Cardiac muscle cell (in vitro differentiated cells and primary cell): ENCODE results near the gene SFSWAP. TPM values are rescaled to one million over a fixed set of nuclear protein-coding genes. Genes with fewer than 3 reads are reported as not detected.

Experiments used
- DNase-seq, 2 donors: peaks; one replicate each; pipeline versions ENCODE4 v3.0.0 to v3.0.0-alpha.2; 2010 to 2017; ENCODE audit warnings: low read depth in 1 of 2, low spot score in 1 of 2
- H3K27ac ChIP-seq: fragments of 200-600 bp; sonication (generic); 2 replicates; pipeline ENCODE4 v1.5.1; 2016
- H3K27me3 ChIP-seq: fragments of 200-600 bp; sonication (generic); 2 replicates; pipeline ENCODE4 v1.6.0; 2016; ENCODE audit warnings: control low read depth
- H3K36me3 ChIP-seq: fragments of 200-600 bp; sonication (generic); 2 replicates; pipeline ENCODE4 v1.5.1; 2016; ENCODE audit warnings: control low read depth
- H3K4me1 ChIP-seq: fragments of 200-600 bp; sonication (generic); 2 replicates; pipeline ENCODE4 v1.8.1; 2017; ENCODE audit warnings: low read depth, mild to moderate bottlenecking, mixed run types
- H3K4me3 ChIP-seq: fragments of 200-600 bp; sonication (generic); 2 replicates; pipeline ENCODE4 v1.5.1; 2016; ENCODE audit warnings: mild to moderate bottlenecking
- H3K9me3 ChIP-seq: fragments of 200-600 bp; sonication (generic); 2 replicates; pipeline ENCODE4 v1.5.1; 2017; ENCODE audit warnings: low read depth, mild to moderate bottlenecking, control low read depth
- CTCF ChIP-seq: IDR thresholded peaks from 2 replicates; pipeline ENCODE4 v1.5.1; 2012; ENCODE audit warnings: low read depth, mild to moderate bottlenecking, low read length
- polyA plus RNA-seq: library from polyadenylated mRNA; unstranded; fragments of >200 nt; fragmentation: Nextera tagmentation; extraction: Ambion mirVana; gene quantifications from 2 replicates; pipeline ENCODE4 v1.2.1, GENCODE V29; 2016
- total RNA-seq: library from RNA; depleted of rRNA; stranded (reverse); fragments of >200 nt; gene quantifications from 2 replicates; pipeline ENCODE4 v1.2.3, GENCODE V29; 2016

The SFSWAP gene
- total and polyA plus RNA-seq, 2 experiments from 2014 or later: 24.1 to 44.8 TPM

- Histone ChIP-seq H3K9me3 (no peaks in the 10 kb centered on the region), H3K36me3 (no peaks in the 10 kb centered on the region), H3K4me1 (no peaks in the 10 kb centered on the region), H3K27ac (no peak overlapping the region), H3K27me3 (no peaks in the 10 kb centered on the region), H3K4me3 (no peak overlapping the region)
- no peak for TF ChIP-seq CTCF
- no peak for DNase-seq
Measured at GRCh38 chr12:131844140-131844539, 133.2 kb downstream of the SFSWAP start.

- Histone ChIP-seq H3K4me1 (no peaks in the 10 kb centered on the region), H3K27ac (no peak overlapping the region), H3K36me3 (no peaks in the 10 kb centered on the region), H3K27me3 (no peaks in the 10 kb centered on the region), H3K9me3 (no peaks in the 10 kb centered on the region), H3K4me3 (no peak overlapping the region)
- no peak for DNase-seq
- TF ChIP-seq CTCF: no peak
Measured at GRCh38 chr12:131844656-131845055, 133.8 kb downstream of the SFSWAP start.

GRCh38 chr12:131845121-131845520 lies 134.2 kb downstream of the SFSWAP start:
- H3K36me3 ChIP-seq: no peaks in the 10 kb centered on the region
- TF ChIP-seq CTCF: no peak
- DNase-seq: no peak
- H3K27ac ChIP-seq: no peak overlapping the region
- no peaks in the 10 kb centered on the region for H3K4me1 ChIP-seq
- H3K27me3 ChIP-seq: no peaks in the 10 kb centered on the region
- no peak overlapping the region for H3K4me3 ChIP-seq
- no peaks in the 10 kb centered on the region for H3K9me3 ChIP-seq

GRCh38 chr12:131847456-131847855 lies 136.6 kb downstream of the SFSWAP start:
- no peak overlapping the region for H3K4me3 ChIP-seq
- H3K36me3 ChIP-seq: no peaks in the 10 kb centered on the region
- DNase-seq: no peak
- no peaks in the 10 kb centered on the region for H3K9me3 ChIP-seq
- no peaks in the 10 kb centered on the region for H3K27me3 ChIP-seq
- TF ChIP-seq CTCF: no peak
- no peak overlapping the region for H3K27ac ChIP-seq
- no peaks in the 10 kb centered on the region for H3K4me1 ChIP-seq

- Histone ChIP-seq H3K4me3 (no peak overlapping the region), H3K9me3 (no peaks in the 10 kb centered on the region), H3K27ac (no peak overlapping the region), H3K36me3 (no peaks in the 10 kb centered on the region), H3K4me1 (no peaks in the 10 kb centered on the region), H3K27me3 (no peaks in the 10 kb centered on the region)
- no peak for DNase-seq
- no peak for TF ChIP-seq CTCF
Measured at GRCh38 chr12:131848753-131849152, 137.9 kb downstream of the SFSWAP start.

Other genes starting within 250 kb of the SFSWAP start
- gene MMP17, start 117.3 kb downstream of the SFSWAP start, total RNA-seq: not detected in 2 replicates
- gene MMP17, start 117.3 kb downstream of the SFSWAP start, polyA plus RNA-seq: 0.71 TPM in 1 of 2 replicates, not detected in the other
- 17.8 and 27.6 TPM in 2 replicates for gene ULK1, start 183.5 kb downstream of the SFSWAP start, total RNA-seq
- gene ULK1, start 183.5 kb downstream of the SFSWAP start, polyA plus RNA-seq: 14.2 and 16.2 TPM in 2 replicates
- gene PUS1, start 218.2 kb downstream of the SFSWAP start, total RNA-seq: 7.2 and 7.4 TPM in 2 replicates
- gene PUS1, start 218.2 kb downstream of the SFSWAP start, polyA plus RNA-seq: 7.6 and 10.4 TPM in 2 replicates
- 13.2 and 28.4 TPM in 2 replicates for gene EP400, start 238.9 kb downstream of the SFSWAP start, total RNA-seq
- 14.6 and 15.8 TPM in 2 replicates for gene EP400, start 238.9 kb downstream of the SFSWAP start, polyA plus RNA-seq